Measurements from ENCODE around the gene TSPAN4.

- no peak for TF ChIP-seq CTCF (CRISPR knock-in tag; IDR thresholded peaks at IDR 0.05)
- no peak for TF ChIP-seq DBP (CRISPR knock-in tag; IDR thresholded peaks at IDR 0.05; ENCODE audit: not compliant biosample characterization)
- TF ChIP-seq, protein P1, sequence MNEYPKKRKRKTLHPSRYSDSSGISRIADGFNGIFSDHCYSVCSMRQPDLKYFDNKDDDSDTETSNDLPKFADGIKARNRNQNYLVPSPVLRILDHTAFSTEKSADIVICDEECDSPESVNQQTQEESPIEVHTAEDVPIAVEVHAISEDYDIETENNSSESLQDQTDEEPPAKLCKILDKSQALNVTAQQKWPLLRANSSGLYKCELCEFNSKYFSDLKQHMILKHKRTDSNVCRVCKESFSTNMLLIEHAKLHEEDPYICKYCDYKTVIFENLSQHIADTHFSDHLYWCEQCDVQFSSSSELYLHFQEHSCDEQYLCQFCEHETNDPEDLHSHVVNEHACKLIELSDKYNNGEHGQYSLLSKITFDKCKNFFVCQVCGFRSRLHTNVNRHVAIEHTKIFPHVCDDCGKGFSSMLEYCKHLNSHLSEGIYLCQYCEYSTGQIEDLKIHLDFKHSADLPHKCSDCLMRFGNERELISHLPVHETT (CRISPR knock-in tag; conservative IDR thresholded peaks at IDR 0.05): no peak
- TF ChIP-seq GATA4 (IDR thresholded peaks at IDR 0.05; ENCODE audit: borderline replicate concordance, low read depth): no peak
- no peak for TF ChIP-seq EZH2 (conservative IDR thresholded peaks at IDR 0.05; ENCODE audit: low read depth, low read length)
- no peak for TF ChIP-seq ZC3H4 (CRISPR knock-in tag; IDR thresholded peaks at IDR 0.05; ENCODE audit: borderline replicate concordance)
- TF ChIP-seq ZNF891 (CRISPR knock-in tag; IDR thresholded peaks at IDR 0.05): no peak
- no peak for TF ChIP-seq ZNF143 (CRISPR knock-in tag; IDR thresholded peaks at IDR 0.05)
- no peak for TF ChIP-seq REST (IDR thresholded peaks at IDR 0.05; ENCODE audit: borderline replicate concordance in 1 of 2, low read depth in 1 of 2, low read length in 2 of 2)
- no peak for TF ChIP-seq ZNF841 (CRISPR knock-in tag; IDR thresholded peaks at IDR 0.05; ENCODE audit: borderline replicate concordance)
- no peak for TF ChIP-seq ZNF326 (CRISPR knock-in tag; IDR thresholded peaks at IDR 0.05; ENCODE audit: borderline replicate concordance)
- no peak for TF ChIP-seq ZNF335 (CRISPR knock-in tag; IDR thresholded peaks at IDR 0.05)
- TF ChIP-seq ZNF441 (CRISPR knock-in tag; IDR thresholded peaks at IDR 0.05; ENCODE audit: borderline replicate concordance): no peak
These were observed 12.7 kb downstream of the TSPAN4 start for GRCh38 chr11:855330-855674.
